ENCODE data around the gene CEP89.
"Not testable (repeated sequence)": the region's sequence is repeated elsewhere in the genome, so short reads cannot be mapped to it uniquely, and the experiment has no call there.

CEP89 gene

DNA sequence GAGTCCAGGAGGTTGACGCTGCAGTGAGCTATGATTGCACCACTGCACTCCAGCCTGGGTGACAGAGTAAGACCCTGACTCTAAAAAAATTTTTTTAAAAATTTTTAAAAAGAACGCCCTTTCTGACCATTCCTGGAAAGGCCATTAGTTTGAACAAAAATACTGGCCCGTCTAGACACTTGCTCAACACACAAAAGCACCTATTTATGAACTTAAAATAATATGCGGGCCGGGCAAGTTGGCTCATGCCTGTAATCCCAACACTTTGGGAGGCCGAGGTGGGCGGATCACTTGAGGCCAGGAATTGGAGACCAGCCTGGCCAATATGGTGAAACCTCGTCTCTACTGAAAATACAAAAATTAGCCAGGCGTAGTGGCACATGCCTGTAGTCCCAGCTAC is 104.3 kb downstream of the CEP89 start:
- not testable (repeated sequence) for H3K4me3 ChIP-seq (ENCODE audit: low read length in 2 of 2); H3K9me3 ChIP-seq (ENCODE audit: control insufficient read depth in 2 of 2, low read length in 2 of 2); H3K4me1 ChIP-seq (ENCODE audit: control insufficient read depth in 2 of 2, insufficient read depth in 2 of 2, low read length in 2 of 2); H3K27ac ChIP-seq (ENCODE audit: low read depth in 2 of 2, low read length in 2 of 2); H3K36me3 ChIP-seq (ENCODE audit: control insufficient read depth in 2 of 2, insufficient read depth in 2 of 2, low read length in 2 of 2); H3K27me3 ChIP-seq (ENCODE audit: control insufficient read depth in 2 of 2, insufficient read depth in 2 of 2, low read length in 2 of 2); H3K9ac ChIP-seq (ENCODE audit: low read depth in 1 of 2, low read length in 2 of 2)

- H3K9ac ChIP-seq (ENCODE audit: low read depth in 1 of 2, low read length in 2 of 2) = no peak overlapping the region
- no peaks in the 10 kb centered on the region for H3K9me3 ChIP-seq (ENCODE audit: control insufficient read depth in 2 of 2, low read length in 2 of 2)
- H3K4me1 ChIP-seq (ENCODE audit: control insufficient read depth in 2 of 2, insufficient read depth in 2 of 2, low read length in 2 of 2) = no peaks in the 10 kb centered on the region
- H3K4me3 ChIP-seq (ENCODE audit: low read length in 2 of 2) = no peak overlapping the region
- H3K27me3 ChIP-seq (ENCODE audit: control insufficient read depth in 2 of 2, insufficient read depth in 2 of 2, low read length in 2 of 2) = peaks cover 4 to 9% of the 10 kb centered on the region in 2 donors
- H3K27ac ChIP-seq (ENCODE audit: low read depth in 2 of 2, low read length in 2 of 2) = no peak overlapping the region
- H3K36me3 ChIP-seq (ENCODE audit: control insufficient read depth in 2 of 2, insufficient read depth in 2 of 2, low read length in 2 of 2) = no peaks in the 10 kb centered on the region
Measured at GRCh38 chr19:32866564-32867265, 105.0 kb downstream of the CEP89 start.

- Histone ChIP-seq H3K9me3 (ENCODE audit: control insufficient read depth in 2 of 2, low read length in 2 of 2) (no peaks in the 10 kb centered on the region), H3K27me3 (ENCODE audit: control insufficient read depth in 2 of 2, insufficient read depth in 2 of 2, low read length in 2 of 2) (peaks cover 1 to 8% of the 10 kb centered on the region in 2 donors), H3K36me3 (ENCODE audit: control insufficient read depth in 2 of 2, insufficient read depth in 2 of 2, low read length in 2 of 2) (no peaks in the 10 kb centered on the region), H3K4me3 (ENCODE audit: low read length in 2 of 2) (no peak overlapping the region), H3K9ac (ENCODE audit: low read depth in 1 of 2, low read length in 2 of 2) (no peak overlapping the region), H3K4me1 (ENCODE audit: control insufficient read depth in 2 of 2, insufficient read depth in 2 of 2, low read length in 2 of 2) (no peaks in the 10 kb centered on the region), H3K27ac (ENCODE audit: low read depth in 2 of 2, low read length in 2 of 2) (no peak overlapping the region)
Measured at GRCh38 chr19:32866061-32866460, 105.7 kb downstream of the CEP89 start.

DNA sequence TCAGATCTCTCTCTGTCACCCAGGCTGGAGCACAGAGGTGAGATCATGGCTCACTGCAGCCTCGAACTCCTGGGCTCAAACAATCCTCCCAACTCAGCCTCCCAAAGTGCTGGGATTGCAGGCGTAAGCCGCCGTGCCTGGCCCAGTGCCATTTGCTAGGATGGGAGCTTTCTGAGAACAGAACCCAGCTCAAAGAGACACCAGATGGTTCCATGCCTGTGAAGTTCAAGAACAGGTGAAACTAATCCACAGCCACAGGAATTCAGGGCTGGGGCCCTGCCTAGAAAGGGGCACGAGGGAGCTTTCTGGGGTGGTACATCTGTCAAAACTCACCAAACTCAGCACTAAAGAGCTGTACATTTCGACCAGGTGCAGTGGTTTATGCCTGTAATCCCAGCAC is 106.4 kb downstream of the CEP89 start:
- H3K27me3 ChIP-seq (ENCODE audit: control insufficient read depth in 2 of 2, insufficient read depth in 2 of 2, low read length in 2 of 2) = peaks cover 0 to under 1% of the 10 kb centered on the region in 2 donors
- H3K36me3 ChIP-seq (ENCODE audit: control insufficient read depth in 2 of 2, insufficient read depth in 2 of 2, low read length in 2 of 2) = no peaks in the 10 kb centered on the region
- no peaks in the 10 kb centered on the region for H3K9me3 ChIP-seq (ENCODE audit: control insufficient read depth in 2 of 2, low read length in 2 of 2)
- H3K9ac ChIP-seq (ENCODE audit: low read depth in 1 of 2, low read length in 2 of 2) = no peak overlapping the region
- H3K4me3 ChIP-seq (ENCODE audit: low read length in 2 of 2) = no peak overlapping the region
- no peaks in the 10 kb centered on the region for H3K4me1 ChIP-seq (ENCODE audit: control insufficient read depth in 2 of 2, insufficient read depth in 2 of 2, low read length in 2 of 2)
- H3K27ac ChIP-seq (ENCODE audit: low read depth in 2 of 2, low read length in 2 of 2) = no peak overlapping the region

GRCh38 chr19:32864318-32865007 is 107.3 kb downstream of the CEP89 start:
- no peak overlapping the region for H3K9ac ChIP-seq (ENCODE audit: low read depth in 1 of 2, low read length in 2 of 2)
- H3K36me3 ChIP-seq (ENCODE audit: control insufficient read depth in 2 of 2, insufficient read depth in 2 of 2, low read length in 2 of 2) = no peaks in the 10 kb centered on the region
- H3K27ac ChIP-seq (ENCODE audit: low read depth in 2 of 2, low read length in 2 of 2) = no peak overlapping the region
- no peaks in the 10 kb centered on the region for H3K27me3 ChIP-seq (ENCODE audit: control insufficient read depth in 2 of 2, insufficient read depth in 2 of 2, low read length in 2 of 2)
- no peaks in the 10 kb centered on the region for H3K4me1 ChIP-seq (ENCODE audit: control insufficient read depth in 2 of 2, insufficient read depth in 2 of 2, low read length in 2 of 2)
- no peak overlapping the region for H3K4me3 ChIP-seq (ENCODE audit: low read length in 2 of 2)
- no peaks in the 10 kb centered on the region for H3K9me3 ChIP-seq (ENCODE audit: control insufficient read depth in 2 of 2, low read length in 2 of 2)

DNA sequence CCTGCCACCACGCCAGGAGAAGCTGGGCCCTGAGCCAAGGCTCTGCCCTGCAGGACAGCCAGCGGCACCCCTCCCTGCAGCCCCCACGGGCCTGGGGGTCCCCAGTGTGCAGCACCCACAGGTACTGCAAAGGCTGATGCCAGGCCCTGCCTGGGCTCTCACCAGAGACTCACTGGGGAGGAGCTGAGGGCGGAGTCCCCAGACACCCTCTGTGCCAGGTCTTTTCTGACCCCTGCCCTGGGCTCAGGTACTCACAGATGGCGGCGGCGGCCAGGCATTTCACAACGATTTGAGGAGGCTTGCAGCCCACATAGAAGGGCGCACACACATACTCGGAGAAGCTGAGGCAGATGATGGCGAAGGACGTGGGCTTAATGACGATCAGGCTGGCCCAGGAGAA is 107.9 kb downstream of the CEP89 start:
- no peak overlapping the region for H3K9ac ChIP-seq (ENCODE audit: low read depth in 1 of 2, low read length in 2 of 2)
- H3K36me3 ChIP-seq (ENCODE audit: control insufficient read depth in 2 of 2, insufficient read depth in 2 of 2, low read length in 2 of 2) = no peaks in the 10 kb centered on the region
- H3K27me3 ChIP-seq (ENCODE audit: control insufficient read depth in 2 of 2, insufficient read depth in 2 of 2, low read length in 2 of 2) = no peaks in the 10 kb centered on the region
- no peaks in the 10 kb centered on the region for H3K4me1 ChIP-seq (ENCODE audit: control insufficient read depth in 2 of 2, insufficient read depth in 2 of 2, low read length in 2 of 2)
- no peak overlapping the region for H3K4me3 ChIP-seq (ENCODE audit: low read length in 2 of 2)
- no peak overlapping the region for H3K27ac ChIP-seq (ENCODE audit: low read depth in 2 of 2, low read length in 2 of 2)
- H3K9me3 ChIP-seq (ENCODE audit: control insufficient read depth in 2 of 2, low read length in 2 of 2) = no peaks in the 10 kb centered on the region

- Histone ChIP-seq H3K27ac (ENCODE audit: low read depth in 2 of 2, low read length in 2 of 2) (no peak overlapping the region), H3K27me3 (ENCODE audit: control insufficient read depth in 2 of 2, insufficient read depth in 2 of 2, low read length in 2 of 2) (no peaks in the 10 kb centered on the region), H3K9me3 (ENCODE audit: control insufficient read depth in 2 of 2, low read length in 2 of 2) (no peaks in the 10 kb centered on the region), H3K9ac (ENCODE audit: low read depth in 1 of 2, low read length in 2 of 2) (no peak overlapping the region), H3K36me3 (ENCODE audit: control insufficient read depth in 2 of 2, insufficient read depth in 2 of 2, low read length in 2 of 2) (no peaks in the 10 kb centered on the region), H3K4me3 (ENCODE audit: low read length in 2 of 2) (no peak overlapping the region), H3K4me1 (ENCODE audit: control insufficient read depth in 2 of 2, insufficient read depth in 2 of 2, low read length in 2 of 2) (no peaks in the 10 kb centered on the region)
Measured at GRCh38 chr19:32863301-32863700, 108.5 kb downstream of the CEP89 start.

- Histone ChIP-seq H3K36me3 (ENCODE audit: control insufficient read depth in 2 of 2, insufficient read depth in 2 of 2, low read length in 2 of 2) (no peaks in the 10 kb centered on the region), H3K27ac (ENCODE audit: low read depth in 2 of 2, low read length in 2 of 2) (no peak overlapping the region), H3K9me3 (ENCODE audit: control insufficient read depth in 2 of 2, low read length in 2 of 2) (no peaks in the 10 kb centered on the region), H3K9ac (ENCODE audit: low read depth in 1 of 2, low read length in 2 of 2) (no peak overlapping the region), H3K4me1 (ENCODE audit: control insufficient read depth in 2 of 2, insufficient read depth in 2 of 2, low read length in 2 of 2) (no peaks in the 10 kb centered on the region), H3K4me3 (ENCODE audit: low read length in 2 of 2) (no peak overlapping the region), H3K27me3 (ENCODE audit: control insufficient read depth in 2 of 2, insufficient read depth in 2 of 2, low read length in 2 of 2) (no peaks in the 10 kb centered on the region)
Measured at GRCh38 chr19:32862741-32863140, 109.0 kb downstream of the CEP89 start.

GRCh38 chr19:32862173-32862572 is 109.6 kb downstream of the CEP89 start:
- no peaks in the 10 kb centered on the region for H3K9me3 ChIP-seq (ENCODE audit: control insufficient read depth in 2 of 2, low read length in 2 of 2)
- H3K9ac ChIP-seq (ENCODE audit: low read depth in 1 of 2, low read length in 2 of 2) = no peak overlapping the region
- no peaks in the 10 kb centered on the region for H3K36me3 ChIP-seq (ENCODE audit: control insufficient read depth in 2 of 2, insufficient read depth in 2 of 2, low read length in 2 of 2)
- H3K27me3 ChIP-seq (ENCODE audit: control insufficient read depth in 2 of 2, insufficient read depth in 2 of 2, low read length in 2 of 2) = no peaks in the 10 kb centered on the region
- H3K27ac ChIP-seq (ENCODE audit: low read depth in 2 of 2, low read length in 2 of 2) = no peak overlapping the region
- H3K4me3 ChIP-seq (ENCODE audit: low read length in 2 of 2) = no peak overlapping the region
- no peaks in the 10 kb centered on the region for H3K4me1 ChIP-seq (ENCODE audit: control insufficient read depth in 2 of 2, insufficient read depth in 2 of 2, low read length in 2 of 2)

DNA sequence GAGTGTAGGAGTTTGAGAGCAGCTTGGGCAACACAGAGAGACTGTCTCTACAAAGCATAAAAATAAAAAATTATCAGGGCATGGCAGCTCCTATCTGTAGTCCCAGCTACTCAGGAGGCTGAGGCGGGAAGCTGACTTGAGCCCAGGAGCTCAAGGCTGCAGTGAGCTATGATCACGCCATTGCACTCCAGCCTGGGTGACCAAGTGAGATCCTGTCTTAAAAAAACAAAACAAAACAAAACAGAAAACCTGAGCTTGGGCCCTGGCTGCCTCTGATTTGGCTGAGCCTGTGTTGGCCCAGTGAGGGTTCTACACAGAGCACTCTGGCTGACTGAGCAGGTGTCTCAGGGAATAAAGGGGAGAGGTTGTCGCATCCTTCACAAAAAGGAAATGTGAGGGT is 110.2 kb downstream of the CEP89 start:
- H3K4me3 ChIP-seq (ENCODE audit: low read length in 2 of 2) = no peak overlapping the region
- no peaks in the 10 kb centered on the region for H3K36me3 ChIP-seq (ENCODE audit: control insufficient read depth in 2 of 2, insufficient read depth in 2 of 2, low read length in 2 of 2)
- H3K9ac ChIP-seq (ENCODE audit: low read depth in 1 of 2, low read length in 2 of 2) = no peak overlapping the region
- no peak overlapping the region for H3K27ac ChIP-seq (ENCODE audit: low read depth in 2 of 2, low read length in 2 of 2)
- H3K4me1 ChIP-seq (ENCODE audit: control insufficient read depth in 2 of 2, insufficient read depth in 2 of 2, low read length in 2 of 2) = no peaks in the 10 kb centered on the region
- no peaks in the 10 kb centered on the region for H3K9me3 ChIP-seq (ENCODE audit: control insufficient read depth in 2 of 2, low read length in 2 of 2)
- no peaks in the 10 kb centered on the region for H3K27me3 ChIP-seq (ENCODE audit: control insufficient read depth in 2 of 2, insufficient read depth in 2 of 2, low read length in 2 of 2)

Measured in mucosa of rectum (tissue), 2 donors.